Progenitor cell of endocrine pancreas (in vitro differentiated cells): ENCODE data around the gene RPL34. TPM values are rescaled to one million over a fixed set of nuclear protein-coding genes. Genes with fewer than 3 reads are reported as not detected.
"Not testable (repeated sequence)": the region's sequence is repeated elsewhere in the genome, so short reads cannot be mapped to it uniquely, and the experiment has no call there.

Source experiments
- DNase-seq: peaks from one replicate; pipeline ENCODE4 v3.0.0; 2021; ENCODE audit warnings: low spot score; ENCODE audit not compliant: unreplicated experiment
- H3K27ac Mint-ChIP-seq: 2 replicates; pipeline ENCODE4 v1.8.0; 2021; ENCODE audit warnings: mild to moderate bottlenecking, moderate library complexity, mixed read lengths
- H3K27me3 Mint-ChIP-seq: 2 replicates; pipeline ENCODE4 v1.8.0; 2021; ENCODE audit warnings: mixed read lengths
- H3K36me3 Mint-ChIP-seq: 2 replicates; pipeline ENCODE4 v1.8.0; 2022; ENCODE audit warnings: mixed read lengths; ENCODE audit not compliant: insufficient read depth
- H3K4me1 Mint-ChIP-seq: 2 replicates; pipeline ENCODE4 v1.8.0; 2021; ENCODE audit warnings: low read depth, mixed read lengths
- H3K4me3 Mint-ChIP-seq: 2 replicates; pipeline ENCODE4 v1.8.0; 2021; ENCODE audit warnings: low read depth, mild to moderate bottlenecking, moderate library complexity, mixed read lengths
- H3K9me3 Mint-ChIP-seq: 2 replicates; pipeline ENCODE4 v1.8.0; 2021; ENCODE audit warnings: low read depth, mixed read lengths
- CTCF ChIP-seq: fragments of 200-600 bp; sonication (generic); IDR thresholded peaks from one replicate; pipeline ENCODE4 v1.5.0; 2021; ENCODE audit warnings: antibody characterized with exemption, mild to moderate bottlenecking; ENCODE audit not compliant: unreplicated experiment
- total RNA-seq: library from RNA; stranded (reverse); gene quantifications from 2 replicates; pipeline ENCODE4 v1.2.1, GENCODE V29; 2021

Gene RPL34
- total RNA-seq, 1 donor from 2014 or later, result 1,226 TPM

GRCh38 chr4:108588878-108589277, 31.5 kb upstream of the RPL34 start:
- H3K27me3 Mint-ChIP-seq, result no peaks in the 10 kb centered on the region
- no peaks in the 10 kb centered on the region for H3K36me3 Mint-ChIP-seq
- no peak overlapping the region for H3K27ac Mint-ChIP-seq

GRCh38 chr4:108589961-108590360, 30.4 kb upstream of the RPL34 start:
- H3K4me3 Mint-ChIP-seq, result no peak overlapping the region
- no peak overlapping the region for H3K27ac Mint-ChIP-seq
- no peaks in the 10 kb centered on the region for H3K36me3 Mint-ChIP-seq
- no peak for DNase-seq
- H3K9me3 Mint-ChIP-seq, result no peaks in the 10 kb centered on the region
- peaks cover 12% of the 10 kb centered on the region for H3K4me1 Mint-ChIP-seq
- no peaks in the 10 kb centered on the region for H3K27me3 Mint-ChIP-seq
- no peak for TF ChIP-seq CTCF

More at GRCh38 chr4:108588878-108589277, 31.5 kb upstream of the RPL34 start:
- H3K9me3 Mint-ChIP-seq, result no peaks in the 10 kb centered on the region
- no peak overlapping the region for H3K4me3 Mint-ChIP-seq
- no peak for TF ChIP-seq CTCF
- DNase-seq, result no peak
- peaks cover 12% of the 10 kb centered on the region for H3K4me1 Mint-ChIP-seq

GRCh38 chr4:108590776-108591175, 29.6 kb upstream of the RPL34 start:
- Mint-ChIP-seq H3K4me1 (peaks cover 12% of the 10 kb centered on the region), H3K27ac (no peak overlapping the region), H3K4me3 (no peak overlapping the region), H3K9me3 (no peaks in the 10 kb centered on the region), H3K27me3 (no peaks in the 10 kb centered on the region), H3K36me3 (no peaks in the 10 kb centered on the region)
- DNase-seq, result no peak
- no peak for TF ChIP-seq CTCF

GRCh38 chr4:108592674-108592986, 27.7 kb upstream of the RPL34 start:
- DNase-seq, result no peak
- H3K36me3 Mint-ChIP-seq, result no peaks in the 10 kb centered on the region
- no peak overlapping the region for H3K4me3 Mint-ChIP-seq
- H3K27ac Mint-ChIP-seq, result no peak overlapping the region
- TF ChIP-seq CTCF, result no peak
- H3K9me3 Mint-ChIP-seq, result peaks cover 4% of the 10 kb centered on the region
- no peaks in the 10 kb centered on the region for H3K27me3 Mint-ChIP-seq
- peaks cover 11% of the 10 kb centered on the region for H3K4me1 Mint-ChIP-seq

DNA sequence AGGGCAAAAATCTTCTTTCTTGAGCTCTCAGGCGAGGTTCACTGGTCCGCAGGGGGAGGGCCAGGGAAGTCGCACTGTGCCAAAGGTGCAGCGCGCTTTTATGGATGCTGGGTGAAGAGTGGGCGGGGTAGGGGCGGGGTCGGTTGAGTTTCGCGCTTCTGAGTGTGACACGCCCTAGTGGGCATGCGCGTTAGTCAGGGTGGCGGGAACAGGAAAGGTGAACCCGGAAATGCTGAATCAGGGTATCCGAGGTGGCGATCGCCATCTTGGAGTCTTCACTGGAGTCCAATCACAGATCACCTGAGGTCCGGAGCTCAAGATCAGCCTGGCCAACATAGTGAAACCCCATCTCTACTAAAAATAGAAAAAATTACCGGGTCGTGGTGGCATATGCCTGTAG, 26.1 kb upstream of the RPL34 start:
- H3K9me3 Mint-ChIP-seq, DNase-seq, H3K27ac Mint-ChIP-seq, H3K4me3 Mint-ChIP-seq, H3K36me3 Mint-ChIP-seq, H3K27me3 Mint-ChIP-seq: not testable (repeated sequence)
- H3K4me1 Mint-ChIP-seq, result peaks cover 11% of the 10 kb centered on the region

GRCh38 chr4:108596344-108596743, 24.0 kb upstream of the RPL34 start:
- peaks cover 4% of the 10 kb centered on the region for H3K9me3 Mint-ChIP-seq
- H3K27me3 Mint-ChIP-seq, result no peaks in the 10 kb centered on the region
- H3K4me3 Mint-ChIP-seq, result no peak overlapping the region
- no peak for DNase-seq
- no peak overlapping the region for H3K27ac Mint-ChIP-seq
- TF ChIP-seq CTCF, result no peak
- H3K36me3 Mint-ChIP-seq, result no peaks in the 10 kb centered on the region
- H3K4me1 Mint-ChIP-seq, result no peaks in the 10 kb centered on the region
